ENCODE measurements around the gene FOXN3. TPM values are rescaled to one million over a fixed set of nuclear protein-coding genes. Genes with fewer than 3 reads are reported as not detected.
A peak's percentile ranks its signal among the peaks of the same experiment; 100 is the strongest.

Gene FOXN3
- polyA plus RNA-seq, 4 donors: 30.0 to 55.8 (median 33.2) TPM

GRCh38 chr14:89340200-89341181, 76.5 kb downstream of the FOXN3 start:
- DNase-seq (ENCODE audit: low read depth in 4 of 4, low spot score in 3 of 4): no peak

DNA sequence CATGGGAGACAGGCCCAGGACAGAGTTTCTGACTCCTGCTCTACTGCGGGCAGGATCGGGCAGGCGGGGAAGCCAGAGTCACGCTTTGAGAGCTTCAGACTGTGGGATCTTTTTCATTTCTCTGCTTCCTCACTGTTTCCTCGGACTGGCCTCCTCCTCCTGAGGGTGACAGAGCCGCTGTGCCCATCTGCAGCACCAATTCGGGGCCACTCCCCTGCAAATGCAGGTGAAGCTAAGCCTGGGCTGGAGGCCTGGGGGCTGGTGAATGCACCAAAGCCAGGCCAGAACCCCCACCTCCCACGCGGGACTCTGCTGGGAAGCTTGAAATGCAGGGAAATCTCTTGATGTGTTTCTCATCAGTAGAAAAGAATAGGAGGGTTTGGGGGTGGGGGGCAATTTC, 77.5 kb downstream of the FOXN3 start:
- DNase-seq (ENCODE audit: low read depth in 4 of 4, low spot score in 3 of 4): no peak

- DNase-seq (ENCODE audit: low read depth in 4 of 4, low spot score in 3 of 4): no peak
These were observed 77.9 kb downstream of the FOXN3 start for GRCh38 chr14:89339158-89339557.

DNA sequence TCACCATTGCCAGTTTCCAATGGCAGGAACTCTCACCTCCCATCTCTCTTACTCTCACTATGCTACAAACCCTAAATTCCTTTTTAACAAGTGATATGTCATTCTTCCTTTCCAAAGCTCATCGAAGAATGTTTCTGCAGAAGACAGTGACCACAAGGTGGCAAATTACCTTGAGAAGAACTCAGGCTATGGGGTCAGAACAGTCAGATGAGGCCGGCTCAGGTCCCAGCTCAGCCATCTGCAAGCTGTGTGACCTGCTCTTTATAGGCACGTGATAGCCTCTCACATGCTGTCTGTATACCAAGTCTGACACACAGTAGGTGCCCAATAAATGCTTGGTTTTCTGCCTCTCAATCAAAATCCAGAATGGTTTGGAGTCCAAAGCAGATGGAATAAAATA, 80.7 kb downstream of the FOXN3 start:
- no peak for DNase-seq (ENCODE audit: low read depth in 4 of 4, low spot score in 3 of 4)

GRCh38 chr14:89332031-89332430, 85.0 kb downstream of the FOXN3 start:
- no peak for DNase-seq (ENCODE audit: low read depth in 4 of 4, low spot score in 3 of 4)

DNA sequence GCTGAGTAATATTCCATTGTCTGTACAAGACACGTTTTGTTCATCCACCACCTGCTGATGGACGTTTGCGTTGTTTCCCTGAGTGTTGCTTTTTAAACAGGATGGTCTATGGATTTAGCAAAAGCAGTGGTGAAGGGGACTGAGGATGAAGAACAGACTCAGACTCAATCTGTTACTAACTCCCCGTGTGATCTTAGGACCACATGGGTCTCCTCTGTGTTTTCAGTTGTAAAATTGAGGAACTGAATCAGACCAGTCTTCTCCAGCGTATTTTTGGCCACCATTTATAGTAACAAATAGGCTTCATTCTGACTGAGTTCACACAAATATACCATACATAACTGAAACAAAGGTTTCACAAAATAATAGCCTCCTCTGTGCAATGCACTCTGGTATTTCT, 85.6 kb downstream of the FOXN3 start:
- no peak for DNase-seq (ENCODE audit: low read depth in 4 of 4, low spot score in 3 of 4)

- no peak for DNase-seq (ENCODE audit: low read depth in 4 of 4, low spot score in 3 of 4)
These were observed 86.6 kb downstream of the FOXN3 start for GRCh38 chr14:89330236-89331002.

GRCh38 chr14:89327771-89328212, 89.2 kb downstream of the FOXN3 start:
- no peak for DNase-seq (ENCODE audit: low read depth in 4 of 4, low spot score in 3 of 4)

- no peak for DNase-seq (ENCODE audit: low read depth in 4 of 4, low spot score in 3 of 4)
These were observed 91.1 kb downstream of the FOXN3 start for GRCh38 chr14:89325959-89326358.

DNA sequence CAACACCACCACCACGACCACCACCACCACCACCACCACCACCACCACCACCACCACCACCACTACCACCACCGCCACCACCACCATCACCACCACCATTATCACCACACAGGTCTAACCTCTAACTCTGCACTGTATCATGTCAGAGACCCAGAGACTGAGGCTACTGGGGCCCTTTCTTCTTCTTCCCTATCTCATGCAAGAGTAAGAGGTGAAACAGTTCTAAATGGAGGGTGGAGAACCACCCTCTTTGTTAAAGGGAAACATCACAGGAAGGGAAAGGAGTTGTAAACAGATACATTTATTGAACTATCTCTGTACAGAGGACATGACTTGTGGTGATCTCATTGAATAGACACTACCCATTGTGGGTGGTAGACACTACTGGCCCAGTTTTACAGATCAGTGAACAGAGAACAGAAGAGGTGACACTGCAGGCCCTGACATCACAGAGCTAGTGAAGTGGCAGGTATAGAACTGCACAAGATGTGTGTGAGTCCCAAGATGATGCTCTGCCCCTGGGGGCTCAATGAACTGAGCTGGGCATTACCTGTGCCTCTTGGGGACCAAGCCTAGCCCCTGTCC, 91.6 kb downstream of the FOXN3 start:
- DNase-seq (ENCODE audit: low read depth in 4 of 4, low spot score in 3 of 4): no peak

- DNase-seq (ENCODE audit: low read depth in 4 of 4, low spot score in 3 of 4): no peak
These were observed 92.3 kb downstream of the FOXN3 start for GRCh38 chr14:89324501-89325298.

DNA sequence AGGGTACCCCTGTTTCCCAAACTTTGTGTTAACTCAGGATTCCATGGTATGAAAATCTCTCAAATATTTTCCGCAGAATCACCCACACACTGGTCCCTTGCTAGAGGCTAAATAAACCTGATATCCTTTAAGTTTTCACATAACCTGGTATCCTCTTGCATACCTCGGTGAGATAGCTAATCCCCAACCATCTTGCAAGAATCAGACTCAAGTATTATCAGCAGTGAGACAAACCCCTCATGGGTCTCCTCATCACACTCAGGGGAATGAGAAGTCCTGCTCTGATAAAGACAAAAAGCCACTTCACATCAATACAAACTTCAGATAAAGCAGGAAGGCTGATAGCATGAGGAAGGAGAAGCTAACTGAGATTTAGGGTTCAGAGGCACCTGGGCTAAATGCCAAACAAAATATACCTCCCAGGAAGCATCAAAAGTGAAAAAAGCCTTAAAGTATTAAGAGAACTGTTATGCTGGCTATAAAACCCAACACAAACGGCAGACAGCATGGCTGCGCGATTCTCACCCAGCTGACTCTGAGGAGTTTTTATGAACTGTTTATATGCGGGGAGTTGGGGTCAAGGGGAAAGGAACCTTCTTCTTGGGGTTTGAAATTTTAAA, 96.5 kb downstream of the FOXN3 start:
- DNase-seq (ENCODE audit: low read depth in 4 of 4, low spot score in 3 of 4): no peak

- DNase-seq (ENCODE audit: low read depth in 4 of 4, low spot score in 3 of 4): no peak
These were observed 97.3 kb downstream of the FOXN3 start for GRCh38 chr14:89319687-89320086.

- no peak for DNase-seq (ENCODE audit: low read depth in 4 of 4, low spot score in 3 of 4)
These were observed 99.9 kb downstream of the FOXN3 start for GRCh38 chr14:89317051-89317691.

DNA sequence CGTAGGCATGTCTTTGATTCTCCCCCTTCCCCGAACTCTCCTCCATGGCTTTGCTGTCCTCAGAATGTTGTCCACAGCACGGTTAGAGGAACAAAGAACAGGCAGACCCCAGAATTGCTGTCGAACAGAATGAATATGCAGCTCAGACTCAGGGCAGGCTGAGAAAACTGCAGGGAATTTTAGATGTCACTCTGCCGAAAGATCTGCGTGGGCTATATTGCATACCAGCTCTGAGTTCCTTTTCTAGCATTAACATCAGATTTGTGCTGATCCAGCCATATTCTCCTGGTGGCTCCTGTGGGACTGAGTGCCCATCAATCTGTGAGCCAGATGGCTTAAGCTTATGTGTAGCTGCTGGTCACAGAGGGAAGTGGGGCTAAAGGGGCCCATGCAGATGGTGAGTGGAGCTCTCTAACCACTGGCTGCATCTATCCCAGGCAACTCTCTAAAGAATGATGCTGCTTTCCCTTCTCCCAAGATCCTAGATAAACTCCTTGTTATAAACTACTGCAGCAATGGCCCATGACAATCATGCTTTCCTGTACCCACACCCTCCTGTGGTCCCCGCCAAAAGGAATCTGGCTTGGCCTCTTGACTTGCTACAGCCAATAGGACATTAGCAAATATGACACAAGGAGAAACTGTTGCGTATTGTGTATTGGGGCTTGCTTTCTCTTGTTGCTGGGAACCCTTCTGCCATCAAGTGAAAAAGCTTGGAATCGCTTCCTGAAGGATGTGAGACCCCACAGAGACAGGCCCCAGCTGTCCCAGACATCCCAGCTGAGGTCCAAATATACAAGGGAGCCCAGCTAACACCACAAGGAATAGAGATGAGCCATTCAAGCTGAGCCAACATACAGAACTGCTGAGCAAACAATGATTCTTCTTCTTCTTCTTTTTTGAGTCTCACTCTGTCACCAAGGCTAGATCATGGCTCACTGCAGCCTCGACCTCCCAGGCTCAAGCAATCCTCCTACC, 101.3 kb downstream of the FOXN3 start:
- peak in 2 of 4 donors; percentile 67 to 68 for DNase-seq (ENCODE audit: low read depth in 4 of 4, low spot score in 3 of 4)

DNA sequence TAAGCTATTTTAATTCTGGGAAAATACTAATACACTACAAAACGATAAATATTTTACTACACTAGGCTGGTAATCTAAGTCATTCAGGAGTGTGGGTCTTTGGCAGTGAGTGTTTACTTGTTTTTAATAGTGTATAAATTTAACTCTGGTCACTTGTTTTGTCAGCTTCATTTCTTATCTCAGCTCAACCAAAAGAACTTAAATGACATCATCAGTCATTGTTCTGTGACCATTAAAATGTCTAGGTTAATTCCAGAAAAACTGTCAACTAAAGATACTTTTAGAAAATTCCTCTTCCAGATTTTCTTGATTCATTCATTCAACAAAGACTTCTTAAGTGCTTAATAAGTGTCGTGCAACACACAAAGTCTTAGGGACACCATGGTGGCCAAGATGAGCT, 102.8 kb downstream of the FOXN3 start:
- no peak for DNase-seq (ENCODE audit: low read depth in 4 of 4, low spot score in 3 of 4)

DNA sequence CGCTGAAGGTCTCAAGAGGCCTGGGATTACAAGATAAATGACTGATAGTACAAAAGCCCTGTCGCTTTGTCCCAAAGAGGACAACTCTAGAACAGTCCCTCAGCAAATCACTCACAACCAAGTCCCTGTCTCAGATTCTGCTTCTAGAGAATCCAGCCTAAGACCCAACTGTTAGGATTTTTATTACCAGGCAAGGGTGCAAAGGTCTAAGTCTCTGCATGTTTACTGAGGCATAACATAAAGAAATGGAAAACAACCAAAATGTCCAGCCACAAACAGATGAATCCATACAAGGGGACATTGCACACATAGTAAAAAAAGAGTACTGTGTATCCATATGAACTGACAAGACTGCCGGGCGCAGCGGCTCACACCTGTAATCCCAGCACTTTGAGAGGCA, 104.1 kb downstream of the FOXN3 start:
- DNase-seq (ENCODE audit: low read depth in 4 of 4, low spot score in 3 of 4): no peak

GRCh38 chr14:89310211-89310610, 106.8 kb downstream of the FOXN3 start:
- no peak for DNase-seq (ENCODE audit: low read depth in 4 of 4, low spot score in 3 of 4)

All from left renal pelvis (tissue), 4 donors.